Heart right ventricle (tissue), 16 donors: ENCODE results near the gene CDC26. TPM values are rescaled to one million over a fixed set of nuclear protein-coding genes. Genes with fewer than 3 reads are reported as not detected.

Experiments used
- ATAC-seq, 8 donors: fragments of 200-7000 bp; cut with Tn5 transposase; one replicate each; pipeline ENCODE4 v1.9.1; 2020; ENCODE audit warnings: mild to moderate bottlenecking in 8 of 8, moderate library complexity in 8 of 8, moderate number of reproducible peaks in 1 of 8
- DNase-seq, 2 donors: peaks; one replicate each; pipeline ENCODE4 v3.0.0-alpha.2; 2020
- H3K27ac ChIP-seq, 10 donors: fragments of 200-600 bp; sonication (generic) in 2 of 10; one replicate each; pipeline versions ENCODE4 v1.5.0 to v1.8.0; 2020 to 2022; ENCODE audit warnings: mild to moderate bottlenecking in 3 of 10
- H3K27me3 ChIP-seq, 7 donors: fragments of 200-600 bp; one replicate each; pipeline ENCODE4 v1.8.0; 2021 to 2022; ENCODE audit warnings: mild to moderate bottlenecking in 2 of 7
- H3K36me3 ChIP-seq, 9 donors: fragments of 200-600 bp; sonication (generic) in 1 of 9; one replicate each; pipeline versions ENCODE4 v1.5.0 to v1.8.0; 2020 to 2022; ENCODE audit warnings: mild to moderate bottlenecking in 2 of 9
- H3K4me1 ChIP-seq, 9 donors: fragments of 200-600 bp; sonication (generic) in 1 of 9; one replicate each; pipeline versions ENCODE4 v1.5.0 to v1.8.0; 2020 to 2022; ENCODE audit warnings: mild to moderate bottlenecking in 4 of 9
- H3K4me3 ChIP-seq, 10 donors: fragments of 200-600 bp; sonication (generic) in 2 of 10; one replicate each; pipeline versions ENCODE4 v1.5.0 to v1.8.0; 2020 to 2022; ENCODE audit warnings: mild to moderate bottlenecking in 7 of 10, moderate library complexity in 2 of 10
- H3K9me3 ChIP-seq, 11 donors: fragments of 200-600 bp in 10 of 11; sonication (generic) in 2 of 11; one replicate each; pipeline versions ENCODE4 v1.5.0 to v1.8.0; 2013 to 2022; ENCODE audit warnings: mild to moderate bottlenecking in 2 of 11, control low read depth in 1 of 11, moderate library complexity in 1 of 11
- CTCF ChIP-seq, 9 donors: fragments of 200-600 bp; sonication (generic) in 2 of 9; IDR thresholded peaks; one replicate each; pipeline versions ENCODE4 v1.5.0 to v1.8.0; 2021 to 2022; ENCODE audit warnings: antibody characterized with exemption in 9 of 9, mild to moderate bottlenecking in 5 of 9, moderate library complexity in 1 of 9
- WGBS, 2 donors: extraction: QIAGEN DNeasy Blood & Tissue Kit; methylation state at CpG; one replicate each; pipeline ENCODE4 v1.1.7; 2013; ENCODE audit warnings: inconsistent platforms in 1 of 2; 5-methylcytosine and 5-hydroxymethylcytosine counted together
- intact Hi-C, 10 donors: fragments of 100-400 bp; cut with DNase I; formaldehyde crosslinking; loops; one replicate each; pipeline versions ENCODE4 v1.11.1 to v1.14.2; 2022
- polyA plus RNA-seq, 2 donors: library from polyadenylated mRNA; stranded (reverse); fragments of 200-250 nt; gene quantifications; one replicate each; pipeline ENCODE4 v1.2.3, GENCODE V29; 2013
- total RNA-seq, 10 donors: library from RNA; stranded (reverse); fragmentation: NEBNext Ultra II Directional in 3 of 10; extraction: Animal tissue kit (Norgen Biotek cat#: 25700) in 3 of 10; gene quantifications; one replicate each; pipeline versions ENCODE4 v1.2.1 to v1.2.4, GENCODE V29; 2021 to 2023
- donor health status: Arrhythmogenic right ventricular cardiomyopathy.
- donor health status: ischemic (EF 13 %, LVEDD 7.1; RV severe dilation, severe dysfunction).
- donor health status: healthy with polysubstance abuse.
- donor health status: DM: no; HTN: yes; CAD: no.
- donor health status: DM: no; HTN: no; CAD: no.
- donor health status: ischemic (EF 25% LVEDD 6.9; RV normal size, moderate dysfunction).
- donor health status: ischemic (EF 25% LVEDD 5.7; RV mildly dilated, moderate dysfunction).
- donor health status: healthy.
- donor health status: DM: yes; HTN: yes; CAD: no.
- donor health status: Ischemic cardiomyopathy.
- donor health status: ischemic (EF 35%, LVEDD 5.7; RV mildly dilated, moderate dysfunction).
- donor health status: nonischemic (EF 11% LVEDD 7.7; RV severe dilation, severe dysfunction).
- donor health status: DM: yes; HTN: yes; CAD: no.
- donor health status: PGD.
- donor health status: ischemic (EF 29% LVEDD 5.4; RV normal size, mild dysfunction).
- donor health status: nonischemic (EF 23%, LVEDD 6.1; RV moderate dilation, normal function).

The CDC26 gene
- total and polyA plus RNA-seq, 12 donors: 24.6 to 48.8 (median 30.8) TPM

GRCh38 chr9:113247640-113248039, 27.7 kb downstream of the CDC26 start:
- ATAC-seq (no peak), DNase-seq (no peak)
- Histone ChIP-seq H3K4me1 (peaks cover 0 to 9% (median 0%) of the 10 kb centered on the region in 9 donors), H3K27me3 (no peaks in the 10 kb centered on the region), H3K27ac (no peak overlapping the region), H3K4me3 (no peak overlapping the region), H3K9me3 (peaks cover 0 to 6% (median 0%) of the 10 kb centered on the region in 11 donors), H3K36me3 (peaks cover 0 to 4% (median 0%) of the 10 kb centered on the region in 9 donors)
- TF ChIP-seq CTCF (IDR thresholded peaks at IDR 0.05): no peak
- intact Hi-C loops: no loop called here

GRCh38 chr9:113246928-113247327, 28.4 kb downstream of the CDC26 start:
- 86 to 88% methylated on average over 6 of the region's 6 CpGs for WGBS, 2 donors
- DNase-seq (no peak), ATAC-seq (no peak)
- Histone ChIP-seq H3K27me3 (no peaks in the 10 kb centered on the region), H3K36me3 (peaks cover 0 to 4% (median 0%) of the 10 kb centered on the region in 9 donors), H3K4me3 (no peak overlapping the region), H3K27ac (no peak overlapping the region), H3K9me3 (peaks cover 0 to 6% (median 0%) of the 10 kb centered on the region in 11 donors), H3K4me1 (peaks cover 0 to 9% (median 0%) of the 10 kb centered on the region in 9 donors)
- intact Hi-C loops: no loop called here
- TF ChIP-seq CTCF (IDR thresholded peaks at IDR 0.05): no peak

- no peak overlapping the region for H3K27ac ChIP-seq
- DNase-seq (no peak), ATAC-seq (no peak)
- peaks cover 0 to 4% (median 0%) of the 10 kb centered on the region in 9 donors for H3K36me3 ChIP-seq
- TF ChIP-seq CTCF (IDR thresholded peaks at IDR 0.05): no peak
- 91 to 92% methylated on average over 4 of the region's 4 CpGs for WGBS, 2 donors
- peaks cover 0 to 9% (median 0%) of the 10 kb centered on the region in 9 donors for H3K4me1 ChIP-seq
- H3K4me3 ChIP-seq: no peak overlapping the region
- no peaks in the 10 kb centered on the region for H3K27me3 ChIP-seq
- intact Hi-C loops: no loop called here
- peaks cover 0 to 5% (median 0%) of the 10 kb centered on the region in 11 donors for H3K9me3 ChIP-seq
Measured at GRCh38 chr9:113245894-113246293, 29.5 kb downstream of the CDC26 start.

GRCh38 chr9:113244556-113244955, 30.8 kb downstream of the CDC26 start:
- 85 to 91% methylated on average over 2 of the region's 2 CpGs for WGBS, 2 donors
- H3K27me3 ChIP-seq: no peaks in the 10 kb centered on the region
- H3K36me3 ChIP-seq: peaks cover 0 to 3% (median 0%) of the 10 kb centered on the region in 9 donors
- DNase-seq (no peak), ATAC-seq (no peak)
- peaks cover 0 to 2% (median 0%) of the 10 kb centered on the region in 11 donors for H3K9me3 ChIP-seq
- H3K4me3 ChIP-seq: no peak overlapping the region
- H3K27ac ChIP-seq: no peak overlapping the region
- intact Hi-C loops: no loop called here
- no peak for TF ChIP-seq CTCF (IDR thresholded peaks at IDR 0.05)
- H3K4me1 ChIP-seq: peaks cover 0 to 9% (median under 1%) of the 10 kb centered on the region in 9 donors
